Measurements from ENCODE around the gene GABRG3. TPM values are rescaled to one million over a fixed set of nuclear protein-coding genes. Genes with fewer than 3 reads are reported as not detected.

The GABRG3 gene
- total and polyA plus RNA-seq, 2 donors from 2014 or later = not detected

DNA sequence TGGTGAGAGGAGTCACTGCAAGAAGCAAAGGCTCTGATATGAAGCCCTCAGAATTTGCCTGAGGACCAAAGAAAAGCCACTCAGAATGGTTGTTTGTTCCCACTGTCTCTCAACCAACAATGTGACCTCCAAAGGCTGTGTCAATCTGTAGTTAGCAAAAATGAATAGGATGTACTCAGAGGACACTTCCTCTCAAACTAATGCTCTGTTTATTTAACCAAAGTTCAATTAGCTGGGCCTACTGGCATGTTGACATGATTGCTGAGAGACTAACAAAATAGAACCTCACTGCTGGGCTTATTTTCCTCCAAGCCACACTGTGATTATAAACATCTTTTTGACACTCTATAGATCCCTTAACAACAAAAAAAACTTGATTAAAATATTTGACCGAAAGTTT, 605.6 kb downstream of the GABRG3 start:
- no peak for TF ChIP-seq CTCF (IDR thresholded peaks at IDR 0.05; ENCODE audit: borderline replicate concordance, extremely low read depth, insufficient read depth)
- intact Hi-C loops (cut with DNase I) = no loop called here
- Histone ChIP-seq H3K27ac (ENCODE audit: low read depth in 2 of 2, low read length in 2 of 2) (no peak overlapping the region), H3K36me3 (ENCODE audit: control insufficient read depth in 2 of 3, insufficient read depth in 3 of 3, low read length in 3 of 3) (no peaks in the 10 kb centered on the region), H3K4me3 (ENCODE audit: low read length in 3 of 3) (no peak overlapping the region), H3K27me3 (ENCODE audit: control insufficient read depth, insufficient read depth, low read length) (no peaks in the 10 kb centered on the region), H3K9ac (ENCODE audit: low read length in 3 of 3) (no peak overlapping the region), H3K9me3 (ENCODE audit: control insufficient read depth in 2 of 3, insufficient read depth in 1 of 3, low read length in 3 of 3) (peaks cover 0 to 11% (median 0%) of the 10 kb centered on the region in 3 donors), H3K4me1 (ENCODE audit: control insufficient read depth in 2 of 3, insufficient read depth in 2 of 3, low read depth in 1 of 3, low read length in 3 of 3) (no peaks in the 10 kb centered on the region)
- DNase-seq (no peak), FAIRE-seq (no peak)

DNA sequence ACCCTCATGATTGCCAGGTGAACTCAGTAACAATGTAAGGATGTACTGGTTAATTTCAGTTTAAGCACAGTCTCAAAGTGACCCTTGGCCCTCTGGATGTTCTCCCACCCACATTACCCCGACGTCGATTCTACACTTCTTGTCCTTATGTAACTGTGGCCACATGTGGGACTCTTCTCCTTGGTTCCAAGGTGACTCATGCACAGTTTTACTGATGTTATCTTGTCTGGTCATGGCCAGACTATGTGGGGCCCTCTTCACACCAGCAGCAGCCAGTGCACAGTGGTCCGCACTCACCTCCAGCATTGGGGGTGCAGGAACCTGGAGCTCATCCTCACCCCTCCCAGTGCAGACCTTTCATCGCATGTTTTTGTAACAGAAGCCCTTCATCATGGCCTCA, 608.8 kb downstream of the GABRG3 start:
- no peak for TF ChIP-seq CTCF (IDR thresholded peaks at IDR 0.05; ENCODE audit: borderline replicate concordance, extremely low read depth, insufficient read depth)
- H3K36me3 ChIP-seq (ENCODE audit: control insufficient read depth in 2 of 3, insufficient read depth in 3 of 3, low read length in 3 of 3) = no peaks in the 10 kb centered on the region
- H3K9me3 ChIP-seq (ENCODE audit: control insufficient read depth in 2 of 3, insufficient read depth in 1 of 3, low read length in 3 of 3) = peaks cover 0 to 11% (median 0%) of the 10 kb centered on the region in 3 donors
- intact Hi-C loops (cut with DNase I) = no loop called here
- DNase-seq (no peak), FAIRE-seq (no peak)
- H3K4me1 ChIP-seq (ENCODE audit: control insufficient read depth in 2 of 3, insufficient read depth in 2 of 3, low read depth in 1 of 3, low read length in 3 of 3) = no peaks in the 10 kb centered on the region
- no peak overlapping the region for H3K4me3 ChIP-seq (ENCODE audit: low read length in 3 of 3)
- H3K27me3 ChIP-seq (ENCODE audit: control insufficient read depth, insufficient read depth, low read length) = no peaks in the 10 kb centered on the region
- H3K9ac ChIP-seq (ENCODE audit: low read length in 3 of 3) = no peak overlapping the region
- no peak overlapping the region for H3K27ac ChIP-seq (ENCODE audit: low read depth in 2 of 2, low read length in 2 of 2)

GRCh38 chr15:27582726-27583410, 611.9 kb downstream of the GABRG3 start:
- DNase-seq (no peak), FAIRE-seq (no peak)
- Histone ChIP-seq H3K36me3 (ENCODE audit: control insufficient read depth in 2 of 3, insufficient read depth in 3 of 3, low read length in 3 of 3) (no peaks in the 10 kb centered on the region), H3K4me3 (ENCODE audit: low read length in 3 of 3) (no peak overlapping the region), H3K9me3 (ENCODE audit: control insufficient read depth in 2 of 3, insufficient read depth in 1 of 3, low read length in 3 of 3) (peaks cover 0 to 11% (median 0%) of the 10 kb centered on the region in 3 donors), H3K27ac (ENCODE audit: low read depth in 2 of 2, low read length in 2 of 2) (no peak overlapping the region), H3K27me3 (ENCODE audit: control insufficient read depth, insufficient read depth, low read length) (no peaks in the 10 kb centered on the region), H3K9ac (ENCODE audit: low read length in 3 of 3) (no peak overlapping the region), H3K4me1 (ENCODE audit: control insufficient read depth in 2 of 3, insufficient read depth in 2 of 3, low read depth in 1 of 3, low read length in 3 of 3) (no peaks in the 10 kb centered on the region)
- intact Hi-C loops (cut with DNase I) = no loop called here
- no peak for TF ChIP-seq CTCF (IDR thresholded peaks at IDR 0.05; ENCODE audit: borderline replicate concordance, extremely low read depth, insufficient read depth)

DNA sequence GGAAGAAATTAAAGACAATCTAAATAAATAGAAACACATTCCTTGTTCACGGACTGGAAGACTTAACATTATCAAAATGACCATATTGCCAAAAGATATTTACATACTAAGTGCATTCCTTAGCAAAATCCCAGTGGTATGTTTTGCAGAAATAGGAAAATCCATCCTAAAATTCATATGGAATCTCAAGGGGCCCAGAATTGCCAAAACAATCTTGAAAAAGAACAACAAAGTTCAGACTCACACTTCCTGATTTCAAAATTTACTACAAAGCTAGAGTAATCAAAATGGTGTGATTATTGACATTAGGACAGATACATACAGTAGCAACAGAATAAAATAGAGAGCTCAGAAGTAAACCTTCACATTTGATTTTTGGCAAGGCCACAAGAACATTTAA, 612.7 kb downstream of the GABRG3 start:
- H3K4me3 ChIP-seq (ENCODE audit: low read length in 3 of 3) = no peak overlapping the region
- FAIRE-seq (no peak), DNase-seq (no peak)
- H3K9ac ChIP-seq (ENCODE audit: low read length in 3 of 3) = no peak overlapping the region
- peaks cover 0 to 6% (median 0%) of the 10 kb centered on the region in 3 donors for H3K9me3 ChIP-seq (ENCODE audit: control insufficient read depth in 2 of 3, insufficient read depth in 1 of 3, low read length in 3 of 3)
- H3K27me3 ChIP-seq (ENCODE audit: control insufficient read depth, insufficient read depth, low read length) = no peaks in the 10 kb centered on the region
- TF ChIP-seq CTCF (IDR thresholded peaks at IDR 0.05; ENCODE audit: borderline replicate concordance, extremely low read depth, insufficient read depth) = no peak
- no peaks in the 10 kb centered on the region for H3K4me1 ChIP-seq (ENCODE audit: control insufficient read depth in 2 of 3, insufficient read depth in 2 of 3, low read depth in 1 of 3, low read length in 3 of 3)
- no peak overlapping the region for H3K27ac ChIP-seq (ENCODE audit: low read depth in 2 of 2, low read length in 2 of 2)
- H3K36me3 ChIP-seq (ENCODE audit: control insufficient read depth in 2 of 3, insufficient read depth in 3 of 3, low read length in 3 of 3) = no peaks in the 10 kb centered on the region
- intact Hi-C loops (cut with DNase I) = no loop called here
